Measurements from ENCODE around the gene SLC2A3.
A peak's percentile ranks its signal among the peaks of the same experiment; 100 is the strongest.
"Not testable (repeated sequence)": the region's sequence is repeated elsewhere in the genome, so short reads cannot be mapped to it uniquely, and the experiment has no call there.

Gene SLC2A3

GRCh38 chr12:7935590-7936581 is at the start of gene SLC2A3:
Gene SLC2A3 (minus strand): TSS chr12:7936187. CDS start chr12:7936034, 153 bp downstream.
- peak; percentile 57 to 84 for DNase-seq

DNA sequence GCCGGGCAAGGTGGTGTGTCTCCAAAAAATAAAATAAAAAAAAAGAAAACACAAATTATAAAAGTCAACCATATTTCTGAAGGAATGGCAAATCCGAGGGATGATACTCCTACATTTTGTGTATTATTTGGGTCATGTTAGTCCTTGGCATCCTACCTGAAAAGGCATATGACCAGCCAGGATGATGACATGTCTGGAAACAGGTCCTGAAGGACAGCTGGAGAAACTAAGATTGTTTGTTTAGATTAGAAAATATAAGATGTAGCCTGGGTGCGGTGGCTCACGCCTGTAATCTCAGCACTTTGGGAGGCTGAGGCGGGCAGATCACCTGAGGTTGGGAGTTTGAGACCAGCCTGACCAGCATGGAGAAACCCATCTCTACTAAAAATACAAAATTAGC is 48.9 kb upstream of the SLC2A3 start:
- no peak for DNase-seq

DNA sequence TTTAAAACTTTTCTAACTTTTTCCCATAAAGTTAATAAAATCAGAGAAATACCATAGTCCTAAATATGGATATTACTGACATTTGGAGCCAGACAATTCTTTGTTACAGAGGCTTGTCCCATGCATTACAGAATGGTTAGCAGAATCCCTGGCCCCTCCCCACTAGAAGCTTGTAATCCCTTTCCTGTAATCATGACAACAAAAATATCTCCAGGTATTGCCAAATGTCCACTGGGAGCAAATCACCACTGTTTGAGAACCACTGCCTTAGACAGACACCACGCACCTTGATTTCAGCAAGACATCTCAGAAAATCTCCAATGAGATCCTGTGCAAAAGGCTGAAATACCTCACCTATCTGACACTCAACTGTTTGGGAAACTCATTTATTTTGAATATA is 47.5 kb upstream of the SLC2A3 start:
- DNase-seq = not testable (repeated sequence)

DNA sequence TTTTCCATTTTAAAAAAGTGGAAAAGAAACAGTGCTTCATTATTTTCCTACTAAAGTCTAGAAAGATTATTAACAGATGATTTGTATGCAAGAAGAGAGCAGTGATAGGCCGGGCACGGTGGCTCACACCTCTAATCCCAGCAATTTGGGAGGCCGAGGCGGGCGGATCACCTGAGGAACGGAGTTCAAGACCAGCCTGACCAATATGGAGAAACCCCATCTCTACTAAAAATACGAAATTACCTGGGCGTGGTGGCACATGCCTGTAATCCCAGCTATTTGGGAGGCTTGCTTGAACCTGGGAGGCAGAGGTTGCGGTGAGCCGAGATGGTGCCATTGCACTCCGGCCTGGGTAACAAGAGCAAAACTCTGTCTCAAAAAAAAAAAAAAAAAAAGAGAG is 47.0 kb upstream of the SLC2A3 start:
- DNase-seq = not testable (repeated sequence)

DNA sequence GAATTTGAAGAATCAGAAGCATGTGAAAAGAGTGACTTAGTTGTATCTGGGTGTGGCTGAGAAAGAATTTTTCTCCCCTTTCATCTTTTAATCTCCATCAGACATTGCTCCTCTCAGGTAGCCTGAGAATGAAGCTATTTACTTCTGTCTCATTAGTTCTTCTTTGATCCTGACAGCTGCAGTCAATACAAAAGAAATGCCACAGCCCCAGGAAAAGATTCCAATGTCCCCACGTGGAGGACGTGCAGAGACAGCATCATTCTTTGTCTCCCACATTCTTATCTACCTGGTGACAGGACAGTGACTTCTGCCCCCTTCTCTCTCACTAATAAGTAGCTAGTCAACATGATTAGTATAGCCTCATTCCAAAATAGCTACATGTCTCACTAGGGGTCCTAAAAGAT is 46.3 kb upstream of the SLC2A3 start:
- DNase-seq = not testable (repeated sequence)

DNA sequence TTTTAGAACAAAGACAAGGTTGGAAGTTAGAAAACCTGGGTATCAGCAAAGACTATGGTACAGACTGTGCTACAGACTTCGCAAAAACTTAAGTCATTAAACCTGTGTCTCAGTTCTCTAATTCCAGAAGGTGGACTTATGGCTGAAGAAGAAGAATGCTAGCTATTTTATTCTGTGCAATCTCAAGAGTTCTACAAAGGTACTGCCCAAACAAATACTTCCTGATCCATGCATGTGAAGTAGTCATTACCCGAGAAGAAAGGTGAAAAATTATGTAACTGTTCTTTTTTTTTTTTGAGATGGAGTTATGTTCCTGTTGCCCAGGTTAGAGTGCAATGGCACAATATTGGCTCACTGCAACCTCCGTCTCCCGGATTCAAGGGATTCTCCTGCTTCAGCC is 45.5 kb upstream of the SLC2A3 start:
- no peak for DNase-seq

GRCh38 chr12:7977351-7978124 is 41.6 kb upstream of the SLC2A3 start:
- not testable (repeated sequence) for DNase-seq

- DNase-seq = no peak
Measured at GRCh38 chr12:7973457-7973825, 37.5 kb upstream of the SLC2A3 start.

GRCh38 chr12:7972734-7973456 is 36.9 kb upstream of the SLC2A3 start:
- DNase-seq = no peak

DNA sequence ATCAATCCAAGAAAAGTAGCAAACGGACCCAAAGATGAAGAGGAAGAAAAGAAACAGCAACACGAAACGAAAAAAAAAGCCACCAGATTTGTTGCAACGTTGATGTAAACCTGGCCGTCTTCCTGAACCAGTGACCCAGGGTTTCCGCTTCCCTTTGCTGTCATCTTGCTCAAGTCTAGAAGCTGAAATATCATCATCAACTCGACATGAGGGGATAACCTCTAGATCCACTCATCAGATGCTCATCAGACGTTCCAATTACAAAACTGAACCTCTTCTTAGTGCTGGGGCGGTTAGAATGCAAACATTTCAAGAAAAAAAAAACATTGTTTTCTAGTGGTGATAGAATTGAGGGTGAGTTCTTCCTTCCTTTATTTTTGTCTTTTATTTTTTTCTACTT is 36.3 kb upstream of the SLC2A3 start:
- DNase-seq = not testable (repeated sequence)

- not testable (repeated sequence) for DNase-seq
Measured at GRCh38 chr12:7971765-7972164, 35.8 kb upstream of the SLC2A3 start.

GRCh38 chr12:7970475-7971252 is 34.7 kb upstream of the SLC2A3 start:
- DNase-seq = peak; percentile 89 to 91

DNA sequence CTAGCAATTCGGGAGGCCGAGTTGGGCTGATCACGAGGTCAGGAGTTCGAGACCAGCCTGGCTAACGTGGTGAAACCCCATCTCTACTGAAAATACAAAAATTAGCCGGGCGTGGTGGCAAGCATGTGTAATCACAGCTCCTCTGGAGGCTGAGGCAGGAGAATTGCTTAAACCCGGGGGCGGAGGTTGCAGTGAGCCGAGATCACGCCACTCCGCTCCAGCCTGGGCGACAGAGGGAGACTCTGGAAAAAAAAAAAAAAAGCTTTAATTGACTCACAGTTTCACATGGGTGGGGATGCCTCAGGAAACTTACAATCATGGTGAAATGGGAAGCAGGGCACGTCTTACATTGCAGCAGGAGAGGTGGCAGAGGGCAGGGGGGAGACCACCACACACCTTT is 30.6 kb upstream of the SLC2A3 start:
- DNase-seq = no peak

GRCh38 chr12:7964669-7965068 is 28.7 kb upstream of the SLC2A3 start:
- DNase-seq = not testable (repeated sequence)

DNA sequence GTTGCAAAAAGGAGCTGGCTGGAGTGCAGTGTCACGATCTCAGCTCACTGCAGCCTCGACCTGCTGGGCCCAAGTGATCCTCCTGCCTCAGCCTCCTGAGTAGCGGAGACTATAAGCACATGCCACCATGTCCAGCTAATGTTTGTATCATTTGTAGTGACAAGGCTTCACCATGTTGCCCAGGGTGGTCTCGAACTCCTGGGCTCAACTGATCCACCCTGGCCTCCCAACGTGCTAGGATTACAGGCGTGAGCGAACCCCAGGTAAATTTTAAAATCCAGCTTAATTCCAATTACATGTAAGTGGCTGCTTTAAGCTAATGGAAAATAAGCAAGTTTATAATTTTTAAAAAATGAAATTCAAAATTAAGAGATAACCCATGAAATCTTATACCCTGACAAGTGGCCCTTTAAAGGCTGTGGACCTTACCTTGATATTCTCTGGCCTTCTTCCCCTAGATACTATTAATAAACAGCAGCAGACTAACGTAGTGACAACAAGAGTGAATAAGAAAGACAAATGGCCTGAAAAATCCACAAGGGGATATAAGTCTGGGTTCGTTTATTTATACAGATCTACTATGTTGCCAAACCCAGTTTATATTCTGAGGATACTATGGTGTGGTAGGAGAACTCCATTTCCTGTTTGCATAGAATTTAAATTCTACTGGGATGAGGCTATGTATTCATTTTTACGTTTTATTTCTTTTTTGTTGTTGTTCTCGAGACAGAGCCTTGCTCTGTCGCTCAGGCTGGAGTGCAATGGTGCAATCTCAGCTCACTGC is 25.6 kb upstream of the SLC2A3 start:
- DNase-seq = no peak

DNA sequence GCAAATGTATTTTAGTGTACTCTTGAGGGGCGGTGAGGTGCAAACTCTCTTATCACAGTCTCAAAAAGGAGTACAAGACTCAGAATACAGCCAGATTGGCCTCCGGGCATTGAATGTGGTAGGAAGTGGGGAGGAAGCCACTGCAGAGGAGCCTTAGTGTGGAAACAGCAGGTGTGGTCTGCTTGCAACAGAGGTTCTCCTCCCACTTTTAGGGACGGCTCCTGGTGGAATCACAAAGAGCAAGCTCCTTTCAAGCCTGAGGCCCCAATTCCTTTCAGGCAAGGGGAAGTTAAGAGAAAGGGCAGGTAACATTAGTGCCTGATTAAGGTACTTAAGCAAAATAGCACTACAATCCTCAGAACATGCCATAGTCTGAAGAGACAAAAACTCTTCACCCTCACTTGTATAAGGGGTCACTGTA is 23.7 kb upstream of the SLC2A3 start:
- peak in 1 of 2 experiments; percentile 43 for DNase-seq

GRCh38 chr12:7959278-7959677 is 23.3 kb upstream of the SLC2A3 start:
- DNase-seq = no peak

DNA sequence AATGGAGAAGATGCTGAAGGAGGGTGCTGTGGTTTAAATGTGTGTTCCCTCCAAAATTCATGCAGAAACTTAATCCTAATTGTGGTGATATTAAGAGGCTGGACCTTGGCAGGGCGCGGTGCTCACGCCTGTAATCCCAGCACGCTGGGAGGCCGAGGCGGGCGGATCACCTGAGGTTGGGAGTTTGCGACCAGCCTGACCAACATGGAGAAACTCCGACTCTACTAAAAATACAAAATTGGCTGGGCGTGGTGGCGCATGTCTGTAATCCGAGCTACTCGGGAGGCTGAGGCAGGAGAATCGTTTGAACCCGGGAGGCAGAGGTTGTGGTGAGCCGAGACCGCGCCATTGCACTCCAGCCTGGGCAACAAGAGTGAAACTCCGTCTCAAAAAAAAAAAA is 18.9 kb upstream of the SLC2A3 start:
- DNase-seq = not testable (repeated sequence)

- not testable (repeated sequence) for DNase-seq
Measured at GRCh38 chr12:7954418-7954817, 18.4 kb upstream of the SLC2A3 start.

- DNase-seq = not testable (repeated sequence)
Measured at GRCh38 chr12:7953912-7954311, 17.9 kb upstream of the SLC2A3 start.

- DNase-seq = no peak
Measured at GRCh38 chr12:7951671-7952070, 15.7 kb upstream of the SLC2A3 start.
